CD14-positive monocyte (primary cell): ENCODE data around the gene GRIK4. TPM values are rescaled to one million over a fixed set of nuclear protein-coding genes. Genes with fewer than 3 reads are reported as not detected.
A peak's percentile ranks its signal among the peaks of the same experiment; 100 is the strongest.

ENCODE experiments used
- DNase-seq, 3 donors: peaks; one replicate each; pipeline ENCODE4 v3.0.0-alpha.2; 2011 to 2022
- H2AFZ ChIP-seq: 2 replicates; pipeline ENCODE4 v1.6.0; 2012; ENCODE audit warnings: mild to moderate bottlenecking, low read depth, low read length, inconsistent platforms; ENCODE audit not compliant: insufficient read depth, poor library complexity, severe bottlenecking
- H3K27ac ChIP-seq, 2 donors: 1 replicate in 1 of 2; 2 replicates in 1 of 2; pipeline ENCODE4 v1.5.1; 2012 to 2013; ENCODE audit warnings: low read length in 2 of 2, control low read depth in 1 of 2, inconsistent platforms in 1 of 2, low read depth in 1 of 2, mild to moderate bottlenecking in 1 of 2
- H3K27me3 ChIP-seq, 2 donors: one replicate each; pipeline versions ENCODE4 v1.6.0 to v1.6.1; 2011 to 2013; ENCODE audit warnings: low read length in 2 of 2; ENCODE audit not compliant: control insufficient read depth in 2 of 2, insufficient read depth in 2 of 2
- H3K36me3 ChIP-seq, 2 donors: replicated peaks in 1 of 2; 1 replicate in 1 of 2; 2 replicates in 1 of 2; pipeline versions ENCODE4 v1.5.1 to v1.6.1; 2012 to 2013; ENCODE audit warnings: low read length in 2 of 2, control low read depth in 1 of 2, inconsistent platforms in 1 of 2, mild to moderate bottlenecking in 1 of 2; ENCODE audit not compliant: insufficient read depth in 2 of 2, control insufficient read depth in 1 of 2
- H3K4me1 ChIP-seq, 2 donors: 1 replicate in 1 of 2; 2 replicates in 1 of 2; pipeline versions ENCODE4 v1.5.1 to v1.6.1; 2012 to 2013; ENCODE audit warnings: low read length in 2 of 2, control low read depth in 1 of 2, inconsistent platforms in 1 of 2, mild to moderate bottlenecking in 1 of 2, moderate library complexity in 1 of 2; ENCODE audit not compliant: insufficient read depth in 2 of 2, control insufficient read depth in 1 of 2
- H3K4me2 ChIP-seq: replicated peaks from 2 replicates; pipeline ENCODE3; 2012; ENCODE audit warnings: low read length, moderate library complexity, mild to moderate bottlenecking; ENCODE audit not compliant: poor library complexity, severe bottlenecking; ENCODE audit errors: extremely low read depth
- H3K4me3 ChIP-seq, 3 experiments: fragments of 200-600 bp in 1 of 3; sonication (generic) in 1 of 3; replicated peaks in 1 of 3; 1 replicate in 2 of 3; 2 replicates in 1 of 3; pipeline ENCODE4 v1.5.1; 2011 to 2013; ENCODE audit warnings: low read length in 3 of 3, mild to moderate bottlenecking in 3 of 3, control low read depth in 2 of 3, low read depth in 2 of 3, inconsistent platforms in 1 of 3, moderate library complexity in 1 of 3
- H3K79me2 ChIP-seq: 2 replicates; pipeline ENCODE4 v1.6.0; 2012; ENCODE audit warnings: mild to moderate bottlenecking, control low read depth, inconsistent platforms, low read length, moderate library complexity; ENCODE audit not compliant: insufficient read depth
- H3K9ac ChIP-seq: 2 replicates; pipeline ENCODE4 v1.6.0; 2017; ENCODE audit warnings: low read length, mild to moderate bottlenecking; ENCODE audit not compliant: insufficient read depth, poor library complexity, severe bottlenecking
- H3K9me3 ChIP-seq, 2 donors: replicated peaks in 1 of 2; 1 replicate in 1 of 2; 2 replicates in 1 of 2; pipeline versions ENCODE4 v1.5.1 to v1.6.1; 2012 to 2013; ENCODE audit warnings: low read length in 2 of 2, control low read depth in 1 of 2; ENCODE audit not compliant: control insufficient read depth in 1 of 2, insufficient read depth in 1 of 2
- H4K20me1 ChIP-seq: 2 replicates; pipeline ENCODE4 v1.6.0; 2012; ENCODE audit warnings: mild to moderate bottlenecking, low read length, control low read depth, moderate library complexity; ENCODE audit not compliant: insufficient read depth
- H3K27ac Mint-ChIP-seq, 7 donors: one replicate each; pipeline ENCODE4 v1.8.0; 2020; ENCODE audit warnings: mild to moderate bottlenecking in 7 of 7, mixed read lengths in 7 of 7, moderate library complexity in 6 of 7, inconsistent platforms in 2 of 7
- H3K27me3 Mint-ChIP-seq, 3 donors: one replicate each; pipeline ENCODE4 v1.8.0; 2021 to 2022; ENCODE audit warnings: low read depth in 3 of 3, mild to moderate bottlenecking in 3 of 3, mixed read lengths in 3 of 3, moderate library complexity in 3 of 3, inconsistent platforms in 1 of 3
- H3K36me3 Mint-ChIP-seq, 2 donors: one replicate each; pipeline ENCODE4 v1.8.0; 2020; ENCODE audit warnings: mixed read lengths in 2 of 2, inconsistent platforms in 1 of 2, mild to moderate bottlenecking in 1 of 2
- H3K4me1 Mint-ChIP-seq: one replicate; pipeline ENCODE4 v1.8.0; 2020; ENCODE audit warnings: mild to moderate bottlenecking, mixed read lengths
- H3K4me3 Mint-ChIP-seq, 2 donors: one replicate each; pipeline ENCODE4 v1.8.0; 2020; ENCODE audit warnings: mild to moderate bottlenecking in 2 of 2, mixed read lengths in 2 of 2, moderate library complexity in 1 of 2
- H3K9me3 Mint-ChIP-seq, 7 donors: one replicate each; pipeline ENCODE4 v1.8.0; 2020 to 2022; ENCODE audit warnings: mixed read lengths in 7 of 7, mild to moderate bottlenecking in 6 of 7, moderate library complexity in 6 of 7, inconsistent platforms in 2 of 7
- WGBS: methylation state at CpG from one replicate; pipeline ENCODE4 v1.1.5; 2013; ENCODE audit warnings: missing lambda C conversion rate; ENCODE audit not compliant: insufficient coverage; 5-methylcytosine and 5-hydroxymethylcytosine counted together
- intact Hi-C, 2 donors: fragments of 100-400 bp; cut with micrococcal nuclease; formaldehyde crosslinking; loops; one replicate each; pipeline versions ENCODE4 v1.15.0 to v1.15.1; 2023
- polyA plus RNA-seq, 3 donors: library from polyadenylated mRNA; depleted of rRNA in 1 of 3; unstranded in 2 of 3; stranded (reverse) in 1 of 3; fragments of 300-500 nt in 2 of 3; fragments of >200 nt in 1 of 3; fragmentation: Illumina TruSeq in 2 of 3; gene quantifications; 1 replicate in 2 of 3; 2 replicates in 1 of 3; pipeline ENCODE4 v1.2.3, GENCODE V29; 2012 to 2021
- TF ChIP-seq, protein P1 (sequence below): fragments of 200-600 bp; IDR thresholded peaks from one replicate; pipeline ENCODE4 v1.8.0; 2022; ENCODE audit warnings: antibody characterized with exemption, mild to moderate bottlenecking

The GRIK4 gene
- polyA plus RNA-seq, 3 donors, result not detected

DNA sequence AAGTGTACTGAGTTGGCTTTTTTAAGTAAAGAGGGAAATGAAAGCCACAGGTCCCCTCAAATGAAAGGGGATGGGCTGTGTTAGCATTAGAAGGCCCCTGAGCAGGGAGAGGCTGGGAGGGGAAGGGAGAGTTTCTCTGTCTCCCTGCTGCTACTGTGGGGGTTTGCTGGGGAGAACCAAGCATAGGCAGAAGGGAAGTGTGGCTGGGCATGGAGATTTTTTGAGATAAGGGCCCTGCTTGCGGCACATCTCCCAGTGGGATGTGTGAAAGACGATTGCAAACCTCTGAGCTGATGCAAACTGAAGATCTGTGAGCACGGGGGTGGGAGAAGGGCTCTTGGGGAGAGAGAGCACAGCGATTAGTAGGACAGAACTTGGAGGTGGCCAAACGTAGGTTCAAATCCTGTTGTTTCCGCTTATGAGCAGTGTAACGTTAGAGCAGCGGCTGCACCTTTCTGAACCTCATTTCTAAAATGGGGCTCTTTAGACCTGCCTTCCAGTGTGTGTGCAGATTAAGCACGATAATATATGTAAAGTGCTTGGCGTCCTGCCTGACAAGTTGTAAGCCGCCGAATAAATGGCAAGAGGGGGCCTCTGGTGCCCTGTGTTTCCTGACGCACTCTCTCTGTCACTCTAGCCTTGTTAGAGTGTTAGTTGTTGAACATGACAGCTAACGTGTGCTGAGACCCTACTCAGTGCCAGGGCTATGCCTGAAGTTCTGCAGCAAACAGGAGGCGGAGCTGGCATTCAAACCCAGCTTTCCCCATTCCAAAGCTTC, 122.3 kb downstream of the GRIK4 start:
- Mint-ChIP-seq H3K27ac (no peak overlapping the region), H3K4me3 (peak overlapping the region in 1 of 2 donors; percentile 49), H3K36me3 (no peaks in the 10 kb centered on the region), H3K4me1 (no peaks in the 10 kb centered on the region), H3K27me3 (peaks cover 6 to 14% (median 14%) of the 10 kb centered on the region in 3 donors), H3K9me3 (no peaks in the 10 kb centered on the region)
- Histone ChIP-seq H4K20me1 (no peaks in the 10 kb centered on the region), H3K4me1 (no peaks in the 10 kb centered on the region), H3K4me3 (no peak overlapping the region), H3K9me3 (no peaks in the 10 kb centered on the region), H3K4me2 (no peak overlapping the region), H3K36me3 (no peaks in the 10 kb centered on the region), H3K27me3 (no peaks in the 10 kb centered on the region), H3K27ac (no peak overlapping the region), H3K9ac (no peak overlapping the region), H3K79me2 (no peaks in the 10 kb centered on the region), H2AFZ (no peak overlapping the region)
- no peak for DNase-seq
- TF ChIP-seq, protein P1, sequence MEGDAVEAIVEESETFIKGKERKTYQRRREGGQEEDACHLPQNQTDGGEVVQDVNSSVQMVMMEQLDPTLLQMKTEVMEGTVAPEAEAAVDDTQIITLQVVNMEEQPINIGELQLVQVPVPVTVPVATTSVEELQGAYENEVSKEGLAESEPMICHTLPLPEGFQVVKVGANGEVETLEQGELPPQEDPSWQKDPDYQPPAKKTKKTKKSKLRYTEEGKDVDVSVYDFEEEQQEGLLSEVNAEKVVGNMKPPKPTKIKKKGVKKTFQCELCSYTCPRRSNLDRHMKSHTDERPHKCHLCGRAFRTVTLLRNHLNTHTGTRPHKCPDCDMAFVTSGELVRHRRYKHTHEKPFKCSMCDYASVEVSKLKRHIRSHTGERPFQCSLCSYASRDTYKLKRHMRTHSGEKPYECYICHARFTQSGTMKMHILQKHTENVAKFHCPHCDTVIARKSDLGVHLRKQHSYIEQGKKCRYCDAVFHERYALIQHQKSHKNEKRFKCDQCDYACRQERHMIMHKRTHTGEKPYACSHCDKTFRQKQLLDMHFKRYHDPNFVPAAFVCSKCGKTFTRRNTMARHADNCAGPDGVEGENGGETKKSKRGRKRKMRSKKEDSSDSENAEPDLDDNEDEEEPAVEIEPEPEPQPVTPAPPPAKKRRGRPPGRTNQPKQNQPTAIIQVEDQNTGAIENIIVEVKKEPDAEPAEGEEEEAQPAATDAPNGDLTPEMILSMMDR, result no peak
- 20% methylated on average over 13 of the region's 15 CpGs for WGBS
- intact Hi-C loops, result no loop called here

DNA sequence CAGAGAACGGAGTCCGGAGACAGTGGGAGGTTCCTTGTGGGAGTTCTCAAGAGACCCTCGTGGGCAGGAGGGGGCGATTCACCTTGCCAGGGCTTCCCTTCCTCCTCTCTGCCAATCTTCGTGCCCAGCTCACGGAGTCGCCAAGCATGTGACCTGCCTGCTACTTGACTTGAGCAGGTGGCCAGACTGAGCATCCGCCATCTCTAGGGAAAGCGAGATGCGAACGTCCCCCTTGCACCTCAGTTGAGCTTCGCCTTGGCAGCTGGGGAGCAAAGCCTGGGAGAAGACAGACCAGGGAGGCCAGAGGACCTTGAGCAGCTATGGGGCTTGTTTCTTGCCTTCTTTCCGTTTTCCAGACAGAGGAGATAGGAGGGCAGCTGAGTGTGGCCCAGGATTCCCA, 123.2 kb downstream of the GRIK4 start:
- 84% methylated on average over 12 of the region's 13 CpGs for WGBS
- H3K4me2 ChIP-seq, result no peak overlapping the region
- Mint-ChIP-seq H3K27me3 (peaks cover 8 to 14% (median 14%) of the 10 kb centered on the region in 3 donors), H3K36me3 (no peaks in the 10 kb centered on the region), H3K9me3 (no peaks in the 10 kb centered on the region), H3K27ac (no peak overlapping the region), H3K4me1 (no peaks in the 10 kb centered on the region), H3K4me3 (no peak overlapping the region)
- no peaks in the 10 kb centered on the region for H3K4me1 ChIP-seq
- no peaks in the 10 kb centered on the region for H3K79me2 ChIP-seq
- H3K9ac ChIP-seq, result no peak overlapping the region
- TF ChIP-seq, protein P1, result no peak
- no peaks in the 10 kb centered on the region for H4K20me1 ChIP-seq
- H3K27me3 ChIP-seq, result no peaks in the 10 kb centered on the region
- no peak for DNase-seq
- intact Hi-C loops, result no loop called here
- no peak overlapping the region for H2AFZ ChIP-seq
- H3K4me3 ChIP-seq, result no peak overlapping the region
- no peaks in the 10 kb centered on the region for H3K9me3 ChIP-seq
- no peak overlapping the region for H3K27ac ChIP-seq
- H3K36me3 ChIP-seq, result no peaks in the 10 kb centered on the region
